PFSK-1 (cell line): ENCODE results near the gene HNRNPF.

Experiments used
- FOXP2 ChIP-seq: optimal IDR thresholded peaks from 2 replicates; pipeline ENCODE3; 2011; ENCODE audit warnings: borderline replicate concordance, control low read depth, inconsistent platforms; ENCODE audit not compliant: insufficient read depth; ENCODE audit errors: extremely low read length, extremely low read depth
- POLR2AphosphoS5 ChIP-seq: IDR thresholded peaks from 2 replicates; pipeline ENCODE4 v1.6.1; 2012; ENCODE audit warnings: low read depth, mild to moderate bottlenecking, control low read depth, low read length, moderate library complexity
- REST ChIP-seq, 2 experiments: IDR thresholded peaks; 2 replicates each; pipeline versions ENCODE4 v1.6.1 to v1.8.0; 2011 to 2012; ENCODE audit warnings: low read depth in 2 of 2, low read length in 2 of 2, control low read depth in 1 of 2, inconsistent platforms in 1 of 2, mild to moderate bottlenecking in 1 of 2, moderate library complexity in 1 of 2; ENCODE audit not compliant: insufficient read depth in 1 of 2
- SIN3A ChIP-seq: IDR thresholded peaks from 2 replicates; pipeline ENCODE4 v1.6.1; 2012; ENCODE audit warnings: mild to moderate bottlenecking, low read length, moderate library complexity, borderline replicate concordance; ENCODE audit not compliant: insufficient read depth
- TAF1 ChIP-seq: IDR thresholded peaks from 2 replicates; pipeline ENCODE4 v1.6.1; 2012; ENCODE audit warnings: low read length, control low read depth, borderline replicate concordance; ENCODE audit not compliant: insufficient read depth

Gene HNRNPF

GRCh38 chr10:43448742-43449141 lies 39.8 kb upstream of the HNRNPF start:
- TF ChIP-seq TAF1 (no peak), POLR2AphosphoS5 (no peak), FOXP2 (no peak), SIN3A (no peak), REST (IDR thresholded peaks at IDR 0.05; ENCODE audit: insufficient read depth in 1 of 2, low read depth in 2 of 2, low read length in 2 of 2) (no peak)

GRCh38 chr10:43444897-43445466 lies 36.0 kb upstream of the HNRNPF start:
- TF ChIP-seq TAF1 (no peak), REST (IDR thresholded peaks at IDR 0.05; ENCODE audit: insufficient read depth in 1 of 2, low read depth in 2 of 2, low read length in 2 of 2) (no peak), SIN3A (no peak), FOXP2 (no peak), POLR2AphosphoS5 (no peak)

- TF ChIP-seq TAF1, result no peak
- TF ChIP-seq FOXP2, result no peak
Observed at GRCh38 chr10:43444323-43444722, 35.3 kb upstream of the HNRNPF start.

- TF ChIP-seq REST (IDR thresholded peaks at IDR 0.05; ENCODE audit: insufficient read depth in 1 of 2, low read depth in 2 of 2, low read length in 2 of 2), result no peak
- no peak for TF ChIP-seq POLR2AphosphoS5
- no peak for TF ChIP-seq TAF1
- no peak for TF ChIP-seq FOXP2
- no peak for TF ChIP-seq SIN3A
Observed at GRCh38 chr10:43440463-43441134, 31.6 kb upstream of the HNRNPF start.

GRCh38 chr10:43437141-43437870 lies 28.3 kb upstream of the HNRNPF start:
- TF ChIP-seq SIN3A (no peak), FOXP2 (no peak), TAF1 (no peak), REST (IDR thresholded peaks at IDR 0.05; ENCODE audit: insufficient read depth in 1 of 2, low read depth in 2 of 2, low read length in 2 of 2) (no peak), POLR2AphosphoS5 (no peak)
